NCI-H2029 (cell line): Measurements from ENCODE around the gene TMEM121.

ENCODE experiments used
- DNase-seq: peaks from one replicate; lab custom pipeline; 2025; lab: John Stamatoyannopoulos, UW

Gene TMEM121

GRCh38 chr14:105498430-105499255 lies 27.7 kb upstream of the TMEM121 start:
- DNase-seq = no peak

GRCh38 chr14:105499256-105500035 lies 26.9 kb upstream of the TMEM121 start:
- no peak for DNase-seq

GRCh38 chr14:105500036-105500725 lies 26.2 kb upstream of the TMEM121 start:
- no peak for DNase-seq

GRCh38 chr14:105500726-105501101 lies 25.7 kb upstream of the TMEM121 start:
- DNase-seq = no peak

GRCh38 chr14:105501504-105502291 lies 24.7 kb upstream of the TMEM121 start:
- DNase-seq = no peak

- DNase-seq = no peak
These were observed 23.7 kb upstream of the TMEM121 start for GRCh38 chr14:105502446-105503295.

GRCh38 chr14:105503296-105503640 lies 23.1 kb upstream of the TMEM121 start:
- no peak for DNase-seq

- DNase-seq = no peak
These were observed 22.3 kb upstream of the TMEM121 start for GRCh38 chr14:105503935-105504692.

- DNase-seq = no peak
These were observed 21.3 kb upstream of the TMEM121 start for GRCh38 chr14:105505101-105505500.

GRCh38 chr14:105507247-105507646 lies 19.1 kb upstream of the TMEM121 start:
- DNase-seq = no peak

- no peak for DNase-seq
These were observed 18.3 kb upstream of the TMEM121 start for GRCh38 chr14:105508069-105508468.

GRCh38 chr14:105508601-105509000 lies 17.8 kb upstream of the TMEM121 start:
- DNase-seq = no peak

GRCh38 chr14:105517096-105517495 lies 9.3 kb upstream of the TMEM121 start:
- no peak for DNase-seq

GRCh38 chr14:105519946-105520698 lies 6.3 kb upstream of the TMEM121 start:
- DNase-seq = no peak

GRCh38 chr14:105525326-105525725 lies 1.1 kb upstream of the TMEM121 start:
- no peak for DNase-seq

GRCh38 chr14:105526776-105527380 lies 495 bp downstream of the TMEM121 start:
- DNase-seq = no peak

GRCh38 chr14:105527381-105527825 lies 1.0 kb downstream of the TMEM121 start:
- no peak for DNase-seq

- no peak for DNase-seq
These were observed 1.6 kb downstream of the TMEM121 start for GRCh38 chr14:105527826-105528585.
